WERI-Rb-1 (cell line): ENCODE results near the gene PRKAB2.

Source experiments
- DNase-seq: peaks from one replicate; pipeline ENCODE4 v3.0.0-alpha.2; 2020
- H3K27ac ChIP-seq: fragments of 250-450 bp; sonication (Bioruptor Pico); 2 replicates; pipeline ENCODE4 v1.5.1; 2020; ENCODE audit warnings: mild to moderate bottlenecking, moderate library complexity
- H3K27me3 ChIP-seq: fragments of 250-450 bp; sonication (Bioruptor Pico); 2 replicates; pipeline ENCODE4 v1.5.1; 2021; ENCODE audit warnings: mild to moderate bottlenecking, low read depth, moderate library complexity; ENCODE audit not compliant: insufficient read depth, severe bottlenecking
- H3K36me3 ChIP-seq: fragments of 250-450 bp; sonication (Bioruptor Pico); 2 replicates; pipeline ENCODE4 v1.5.1; 2020; ENCODE audit warnings: mild to moderate bottlenecking, moderate library complexity
- H3K4me3 ChIP-seq: 2 replicates; pipeline ENCODE4 v1.5.1; 2011; ENCODE audit warnings: low read depth, mild to moderate bottlenecking, control low read depth, low read length
- H3K9me3 ChIP-seq: fragments of 250-450 bp; sonication (Bioruptor Pico); 2 replicates; pipeline ENCODE4 v1.5.1; 2021; ENCODE audit warnings: mild to moderate bottlenecking, moderate library complexity; ENCODE audit not compliant: severe bottlenecking
- TF ChIP-seq, protein P1 (sequence below): IDR thresholded peaks from 2 replicates; pipeline ENCODE4 v1.5.1; 2011; ENCODE audit warnings: low read depth, mild to moderate bottlenecking, control low read depth, inconsistent platforms, low read length

The PRKAB2 gene

DNA sequence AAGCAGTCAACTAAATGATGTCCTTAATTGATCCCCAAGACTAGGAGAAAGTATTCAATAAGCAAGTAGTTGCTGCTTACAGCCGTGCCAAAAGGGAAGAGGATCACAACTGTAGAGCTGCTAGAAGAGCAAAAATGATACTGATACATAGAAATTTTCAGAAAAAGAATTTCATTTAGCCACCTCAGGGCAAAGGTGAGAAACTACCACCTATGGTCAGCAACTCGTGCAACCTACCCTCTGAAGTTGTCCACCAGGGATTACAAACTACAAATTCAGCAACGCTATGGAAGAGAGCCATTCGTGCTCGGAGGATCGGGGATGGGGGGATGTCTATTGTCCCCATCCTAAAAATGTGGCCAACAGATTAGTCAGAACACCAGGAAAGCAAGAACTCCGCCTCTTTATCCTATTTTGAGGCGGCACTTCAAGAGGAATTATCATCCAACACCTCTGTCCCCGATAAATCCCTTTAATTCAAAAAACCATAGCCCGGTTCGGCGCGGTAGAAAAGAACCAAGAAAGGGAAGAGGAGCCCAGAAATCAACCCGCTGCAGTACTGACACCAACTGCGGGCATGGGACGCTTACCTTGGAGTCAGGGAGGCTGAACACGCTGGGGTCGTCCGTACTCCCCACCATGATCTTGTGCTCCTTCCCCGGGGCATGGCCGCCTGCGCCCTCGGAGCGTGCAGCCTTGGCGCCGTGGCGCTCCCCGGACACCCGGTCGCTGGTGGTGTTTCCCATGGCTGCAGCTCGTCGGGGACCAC is 687 bp downstream of the PRKAB2 start:
- H3K27ac ChIP-seq = peak overlapping the region; percentile 76

DNA sequence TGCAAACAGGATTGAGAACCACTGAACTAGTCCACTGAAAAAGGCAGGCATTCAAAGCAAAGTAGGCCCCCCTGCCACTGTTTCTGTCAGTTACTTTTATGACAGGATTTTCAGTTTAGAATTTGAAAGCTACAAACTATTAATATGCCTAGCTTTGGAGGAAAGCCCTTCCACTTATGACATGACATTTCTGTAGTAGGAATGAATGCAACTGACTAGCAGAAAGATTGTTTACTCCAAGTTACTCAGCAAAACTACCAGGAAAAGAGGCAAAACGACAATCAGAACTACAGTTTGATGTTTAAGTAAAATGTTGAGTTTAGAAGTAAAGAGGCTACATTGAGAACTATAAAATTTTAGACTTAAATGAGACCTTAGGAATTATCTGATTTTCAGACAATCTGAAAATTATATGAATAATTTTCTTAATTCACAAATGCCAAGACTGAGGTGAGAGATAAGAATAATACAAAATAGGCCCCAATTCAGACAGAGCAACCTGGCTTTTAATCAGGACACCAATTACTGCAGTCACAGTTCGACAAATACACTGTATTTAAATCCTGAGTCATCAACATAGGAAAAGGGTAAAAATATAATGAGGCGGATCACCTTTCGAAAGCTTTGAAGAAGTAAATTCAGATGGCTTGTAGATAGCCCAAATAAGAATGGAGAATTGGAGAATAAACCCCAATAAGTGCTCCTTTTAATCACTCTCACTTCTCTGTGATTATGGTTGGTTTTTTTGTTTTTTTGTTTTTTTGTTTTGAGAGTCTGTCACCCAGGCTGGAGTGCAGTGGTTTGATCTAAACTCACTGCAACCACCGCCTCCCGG is 2.2 kb downstream of the PRKAB2 start:
- Histone ChIP-seq H3K27me3 (no peaks in the 10 kb centered on the region), H3K27ac (peak overlapping the region; percentile 76), H3K4me3 (peak overlapping the region; percentile 92), H3K9me3 (no peaks in the 10 kb centered on the region), H3K36me3 (peaks cover 33% of the 10 kb centered on the region)
- no peak for DNase-seq
- TF ChIP-seq, protein P1, sequence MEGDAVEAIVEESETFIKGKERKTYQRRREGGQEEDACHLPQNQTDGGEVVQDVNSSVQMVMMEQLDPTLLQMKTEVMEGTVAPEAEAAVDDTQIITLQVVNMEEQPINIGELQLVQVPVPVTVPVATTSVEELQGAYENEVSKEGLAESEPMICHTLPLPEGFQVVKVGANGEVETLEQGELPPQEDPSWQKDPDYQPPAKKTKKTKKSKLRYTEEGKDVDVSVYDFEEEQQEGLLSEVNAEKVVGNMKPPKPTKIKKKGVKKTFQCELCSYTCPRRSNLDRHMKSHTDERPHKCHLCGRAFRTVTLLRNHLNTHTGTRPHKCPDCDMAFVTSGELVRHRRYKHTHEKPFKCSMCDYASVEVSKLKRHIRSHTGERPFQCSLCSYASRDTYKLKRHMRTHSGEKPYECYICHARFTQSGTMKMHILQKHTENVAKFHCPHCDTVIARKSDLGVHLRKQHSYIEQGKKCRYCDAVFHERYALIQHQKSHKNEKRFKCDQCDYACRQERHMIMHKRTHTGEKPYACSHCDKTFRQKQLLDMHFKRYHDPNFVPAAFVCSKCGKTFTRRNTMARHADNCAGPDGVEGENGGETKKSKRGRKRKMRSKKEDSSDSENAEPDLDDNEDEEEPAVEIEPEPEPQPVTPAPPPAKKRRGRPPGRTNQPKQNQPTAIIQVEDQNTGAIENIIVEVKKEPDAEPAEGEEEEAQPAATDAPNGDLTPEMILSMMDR = no peak

More for the DNA sequence above, 687 bp downstream of the PRKAB2 start:
- no peak for DNase-seq
- H3K9me3 ChIP-seq = no peaks in the 10 kb centered on the region
- TF ChIP-seq, protein P1 = no peak
- peak overlapping the region; percentile 92 for H3K4me3 ChIP-seq
- peaks cover 18% of the 10 kb centered on the region for H3K36me3 ChIP-seq
- H3K27me3 ChIP-seq = no peaks in the 10 kb centered on the region

DNA sequence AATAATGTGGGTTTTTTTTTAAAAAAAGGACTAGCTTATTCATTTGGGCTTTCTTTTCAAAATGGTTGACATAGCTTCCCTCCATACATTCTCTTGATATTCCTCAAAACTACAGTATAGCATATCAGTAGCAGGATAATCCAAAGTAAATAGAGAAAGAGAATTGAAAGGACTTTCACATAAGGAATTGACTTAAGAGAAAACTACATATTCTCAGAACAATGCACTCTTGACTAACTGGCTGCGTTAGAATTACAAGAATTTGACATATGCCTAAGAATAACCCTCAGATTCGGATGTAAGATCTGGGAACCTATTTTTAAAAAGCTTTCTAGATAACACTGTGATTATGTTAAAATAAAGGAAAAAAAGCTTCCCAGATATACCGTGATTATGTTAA is 3.1 kb downstream of the PRKAB2 start:
- no peak overlapping the region for H3K27ac ChIP-seq
- no peaks in the 10 kb centered on the region for H3K9me3 ChIP-seq

DNA sequence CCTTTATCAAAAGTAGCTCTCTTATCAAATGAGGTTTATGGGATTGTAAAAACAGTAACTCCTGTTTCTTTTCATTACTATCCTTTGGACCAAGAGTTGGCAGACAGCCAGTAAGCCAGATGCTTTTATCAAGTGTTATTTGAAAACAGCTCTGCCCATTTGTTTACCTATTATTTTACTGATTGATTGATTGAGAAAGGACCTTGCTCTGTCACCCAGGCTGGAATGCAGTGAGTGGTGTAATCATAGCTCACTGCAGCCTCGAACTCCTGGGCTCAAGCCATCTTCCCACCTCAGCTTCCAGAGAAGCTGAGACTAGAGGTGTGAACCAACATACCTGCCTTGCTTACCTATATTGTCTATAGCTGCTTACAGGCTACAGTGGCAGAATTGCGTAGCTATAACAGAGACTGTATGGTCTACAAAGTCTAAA is 3.6 kb downstream of the PRKAB2 start:
- Histone ChIP-seq H3K27ac (no peak overlapping the region), H3K36me3 (peaks cover 45% of the 10 kb centered on the region), H3K27me3 (no peaks in the 10 kb centered on the region), H3K9me3 (no peaks in the 10 kb centered on the region), H3K4me3 (no peak overlapping the region)
- TF ChIP-seq, protein P1 = no peak
- no peak for DNase-seq

More for the DNA sequence above, 3.1 kb downstream of the PRKAB2 start:
- no peak for DNase-seq
- TF ChIP-seq, protein P1 = no peak
- peaks cover 41% of the 10 kb centered on the region for H3K36me3 ChIP-seq
- no peak overlapping the region for H3K4me3 ChIP-seq
- H3K27me3 ChIP-seq = no peaks in the 10 kb centered on the region

DNA sequence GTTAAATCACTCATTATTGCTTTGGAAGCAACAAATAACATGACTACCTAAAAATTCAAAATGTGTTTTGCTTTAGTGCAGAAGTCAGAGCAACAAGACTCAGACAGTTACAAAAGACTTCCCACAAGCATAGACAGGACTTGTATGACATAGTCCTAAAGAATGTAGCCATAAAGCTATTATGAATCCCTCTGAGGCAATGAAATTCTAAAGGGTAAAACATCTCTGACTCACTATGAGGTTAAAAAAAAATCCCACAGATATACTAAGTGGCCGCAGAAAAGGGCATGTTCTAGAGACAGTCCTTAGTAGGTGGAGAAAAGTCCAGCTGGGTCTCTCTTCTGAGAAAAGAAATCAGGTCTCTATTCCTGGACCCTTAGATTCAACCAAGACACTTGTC is 4.9 kb downstream of the PRKAB2 start:
- Histone ChIP-seq H3K9me3 (no peaks in the 10 kb centered on the region), H3K4me3 (no peak overlapping the region), H3K36me3 (peaks cover 46% of the 10 kb centered on the region), H3K27me3 (no peaks in the 10 kb centered on the region), H3K27ac (no peak overlapping the region)
- TF ChIP-seq, protein P1 = no peak
- DNase-seq = no peak
